ENCODE results near the gene CD6. TPM values are rescaled to one million over a fixed set of nuclear protein-coding genes. Genes with fewer than 3 reads are reported as not detected.

The CD6 gene
- total RNA-seq, 1 donor from 2014 or later: 0.70 TPM

- H3K36me3 Mint-ChIP-seq: no peaks in the 10 kb centered on the region
- H3K4me3 Mint-ChIP-seq: no peak overlapping the region
- TF ChIP-seq, protein P1, sequence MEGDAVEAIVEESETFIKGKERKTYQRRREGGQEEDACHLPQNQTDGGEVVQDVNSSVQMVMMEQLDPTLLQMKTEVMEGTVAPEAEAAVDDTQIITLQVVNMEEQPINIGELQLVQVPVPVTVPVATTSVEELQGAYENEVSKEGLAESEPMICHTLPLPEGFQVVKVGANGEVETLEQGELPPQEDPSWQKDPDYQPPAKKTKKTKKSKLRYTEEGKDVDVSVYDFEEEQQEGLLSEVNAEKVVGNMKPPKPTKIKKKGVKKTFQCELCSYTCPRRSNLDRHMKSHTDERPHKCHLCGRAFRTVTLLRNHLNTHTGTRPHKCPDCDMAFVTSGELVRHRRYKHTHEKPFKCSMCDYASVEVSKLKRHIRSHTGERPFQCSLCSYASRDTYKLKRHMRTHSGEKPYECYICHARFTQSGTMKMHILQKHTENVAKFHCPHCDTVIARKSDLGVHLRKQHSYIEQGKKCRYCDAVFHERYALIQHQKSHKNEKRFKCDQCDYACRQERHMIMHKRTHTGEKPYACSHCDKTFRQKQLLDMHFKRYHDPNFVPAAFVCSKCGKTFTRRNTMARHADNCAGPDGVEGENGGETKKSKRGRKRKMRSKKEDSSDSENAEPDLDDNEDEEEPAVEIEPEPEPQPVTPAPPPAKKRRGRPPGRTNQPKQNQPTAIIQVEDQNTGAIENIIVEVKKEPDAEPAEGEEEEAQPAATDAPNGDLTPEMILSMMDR (conservative IDR thresholded peaks at IDR 0.05): no peak
- no peak overlapping the region for H3K27ac Mint-ChIP-seq
- H3K27me3 Mint-ChIP-seq: no peaks in the 10 kb centered on the region
- DNase-seq (ENCODE audit: extremely low spot score, unreplicated experiment): no peak
- H3K4me1 Mint-ChIP-seq (ENCODE audit: unreplicated experiment): no peaks in the 10 kb centered on the region
- H3K9me3 Mint-ChIP-seq: no peaks in the 10 kb centered on the region
Measured at GRCh38 chr11:60981515-60981914, 10.0 kb downstream of the CD6 start.

DNA sequence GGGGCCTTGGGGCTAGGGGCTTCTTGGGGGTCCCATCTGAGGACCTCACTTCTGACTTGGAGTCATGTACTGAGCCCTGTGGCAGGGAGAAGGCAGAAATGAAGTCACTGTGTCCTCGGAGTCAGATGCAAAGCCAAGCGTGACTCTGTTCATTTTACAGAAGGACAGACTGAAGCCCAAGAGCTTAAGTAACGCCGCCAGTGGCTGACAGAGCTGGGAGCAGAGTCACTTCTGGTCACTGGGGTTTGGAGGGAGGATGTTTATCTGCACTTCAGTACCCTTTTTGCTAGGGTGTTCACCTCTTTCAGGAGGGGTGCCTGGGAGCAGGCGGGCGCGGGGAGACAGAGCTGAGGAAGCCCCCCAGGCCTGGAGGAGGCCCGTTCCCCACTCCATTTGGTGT, 10.7 kb downstream of the CD6 start:
- H3K9me3 Mint-ChIP-seq: no peaks in the 10 kb centered on the region
- H3K27ac Mint-ChIP-seq: no peak overlapping the region
- no peaks in the 10 kb centered on the region for H3K4me1 Mint-ChIP-seq (ENCODE audit: unreplicated experiment)
- no peaks in the 10 kb centered on the region for H3K27me3 Mint-ChIP-seq
- TF ChIP-seq, protein P1 (conservative IDR thresholded peaks at IDR 0.05): no peak
- no peak overlapping the region for H3K4me3 Mint-ChIP-seq
- no peak for DNase-seq (ENCODE audit: extremely low spot score, unreplicated experiment)
- H3K36me3 Mint-ChIP-seq: no peaks in the 10 kb centered on the region

- Mint-ChIP-seq H3K4me3 (no peak overlapping the region), H3K4me1 (ENCODE audit: unreplicated experiment) (no peaks in the 10 kb centered on the region), H3K36me3 (no peaks in the 10 kb centered on the region), H3K27me3 (peaks cover 3% of the 10 kb centered on the region), H3K9me3 (no peaks in the 10 kb centered on the region), H3K27ac (no peak overlapping the region)
- TF ChIP-seq, protein P1 (conservative IDR thresholded peaks at IDR 0.05): no peak
- DNase-seq (ENCODE audit: extremely low spot score, unreplicated experiment): no peak
Measured at GRCh38 chr11:60984149-60984548, 12.7 kb downstream of the CD6 start.

GRCh38 chr11:60984636-60985035, 13.2 kb downstream of the CD6 start:
- peaks cover 7% of the 10 kb centered on the region for H3K27me3 Mint-ChIP-seq
- no peaks in the 10 kb centered on the region for H3K4me1 Mint-ChIP-seq (ENCODE audit: unreplicated experiment)
- H3K9me3 Mint-ChIP-seq: no peaks in the 10 kb centered on the region
- no peak for DNase-seq (ENCODE audit: extremely low spot score, unreplicated experiment)
- H3K36me3 Mint-ChIP-seq: no peaks in the 10 kb centered on the region
- H3K27ac Mint-ChIP-seq: no peak overlapping the region
- no peak overlapping the region for H3K4me3 Mint-ChIP-seq
- TF ChIP-seq, protein P1 (conservative IDR thresholded peaks at IDR 0.05): no peak

DNA sequence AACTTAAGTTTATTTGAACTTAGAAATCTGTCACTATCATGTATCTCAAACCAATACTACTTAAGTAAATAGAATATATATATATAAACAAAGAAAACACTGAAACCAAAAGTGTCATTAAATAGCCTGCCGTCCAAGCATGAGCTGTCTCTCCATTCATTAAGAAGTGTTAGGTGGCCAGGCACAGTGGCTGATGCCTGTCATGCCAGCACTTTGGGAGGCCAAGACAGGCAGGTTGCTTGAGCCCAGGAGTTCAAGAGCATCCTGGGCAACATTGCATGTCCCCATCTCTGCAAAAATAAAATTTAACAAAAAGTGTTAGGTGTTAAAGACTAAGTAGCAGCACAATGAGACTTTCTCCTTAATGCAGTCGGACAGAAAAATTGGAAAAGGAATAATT, 14.0 kb downstream of the CD6 start:
- H3K4me1 Mint-ChIP-seq (ENCODE audit: unreplicated experiment): no peaks in the 10 kb centered on the region
- no peak overlapping the region for H3K4me3 Mint-ChIP-seq
- no peaks in the 10 kb centered on the region for H3K9me3 Mint-ChIP-seq
- TF ChIP-seq, protein P1 (conservative IDR thresholded peaks at IDR 0.05): no peak
- no peak for DNase-seq (ENCODE audit: extremely low spot score, unreplicated experiment)
- no peaks in the 10 kb centered on the region for H3K36me3 Mint-ChIP-seq
- no peak overlapping the region for H3K27ac Mint-ChIP-seq
- H3K27me3 Mint-ChIP-seq: peaks cover 9% of the 10 kb centered on the region
